ENCODE measurements around the gene YBX2.

Gene YBX2

GRCh38 chr17:7243453-7243729 is 51.0 kb downstream of the YBX2 start:
- no peak for DNase-seq (ENCODE audit: extremely low spot score)
- ChIA-PET POLR2A (interaction anchor here (0.5 to 2.3 kb wide), 3 partner anchors 8 to 29 kb away, joined by 3 to 11 read pairs (median 5); partner anchors contain the start of genes CTDNEP1 and ELP5), CTCF (interaction anchor here (1.3 kb wide), 1 partner anchor 8 kb away, joined by 5 read pairs; the partner anchor contains the start of gene CTDNEP1)
- no peak for TF ChIP-seq CTCF (IDR thresholded peaks at IDR 0.05; ENCODE audit: control extremely low read depth, extremely low read depth, low read depth, missing control alignments)

GRCh38 chr17:7242717-7243452 is 51.6 kb downstream of the YBX2 start:
- peak; percentile 90 for DNase-seq (ENCODE audit: extremely low spot score)
- POLR2A ChIA-PET: interaction anchor here (0.5 to 2.3 kb wide), 6 partner anchors 8 to 610 kb away, joined by 3 to 11 read pairs (median 3); partner anchors contain the start of genes CTDNEP1, DVL2 and ELP5

GRCh38 chr17:7241783-7242716 is 52.4 kb downstream of the YBX2 start, which contains the start of gene GABARAP:
TSS of gene GABARAP (minus strand) at chr17:7242449. CDS start at chr17:7242330, 119 bp downstream.
- CTCF ChIA-PET: interaction anchor here (1.3 to 1.8 kb wide), 6 partner anchors 9 to 445 kb away, joined by 3 to 6 read pairs (median 4); partner anchors contain the start of genes ACADVL, CTDNEP1, DLG4 and TP53
- TF ChIP-seq CTCF (IDR thresholded peaks at IDR 0.05; ENCODE audit: control extremely low read depth, extremely low read depth, low read depth, missing control alignments): no peak

More at GRCh38 chr17:7242717-7243452, 51.6 kb downstream of the YBX2 start:
- no peak for TF ChIP-seq CTCF (IDR thresholded peaks at IDR 0.05; ENCODE audit: control extremely low read depth, extremely low read depth, low read depth, missing control alignments)
- CTCF ChIA-PET: interaction anchor here (1.3 to 1.8 kb wide), 4 partner anchors 8 to 445 kb away, joined by 3 to 6 read pairs (median 4); partner anchors contain the start of genes CTDNEP1 and TP53

GRCh38 chr17:7241090-7241733 is 53.2 kb downstream of the YBX2 start:
- DNase-seq (ENCODE audit: extremely low spot score): no peak
- ChIA-PET CTCF (interaction anchor here (1.3 to 1.8 kb wide), 5 partner anchors 10 to 446 kb away, joined by 3 to 6 read pairs (median 3); partner anchors contain the start of genes ACADVL, CTDNEP1, DLG4 and TP53), POLR2A (interaction anchor here (2.3 kb wide), 1 partner anchor 10 kb away, joined by 11 read pairs; the partner anchor contains the start of genes CTDNEP1 and ELP5)
- TF ChIP-seq CTCF (IDR thresholded peaks at IDR 0.05; ENCODE audit: control extremely low read depth, extremely low read depth, low read depth, missing control alignments): no peak

More at GRCh38 chr17:7241783-7242716, 52.4 kb downstream of the YBX2 start, which contains the start of gene GABARAP:
- peak; percentile 79 for DNase-seq (ENCODE audit: extremely low spot score)
- POLR2A ChIA-PET: interaction anchor here (0.7 to 2.3 kb wide), 5 partner anchors 8 to 611 kb away, joined by 3 to 11 read pairs (median 3); partner anchors contain the start of genes CTDNEP1, DVL2 and ELP5

GRCh38 chr17:7240375-7240774 is 54.1 kb downstream of the YBX2 start:
- ChIA-PET POLR2A (no interaction called here), CTCF (interaction anchor here (1.3 to 1.8 kb wide), 3 partner anchors 11 to 63 kb away, joined by 3 to 6 read pairs (median 3); partner anchors contain the start of genes ACADVL, CTDNEP1 and DLG4)
- no peak for DNase-seq (ENCODE audit: extremely low spot score)
- TF ChIP-seq CTCF (IDR thresholded peaks at IDR 0.05; ENCODE audit: control extremely low read depth, extremely low read depth, low read depth, missing control alignments): no peak
